Neural cell (in vitro differentiated cells): ENCODE measurements around the gene PRG2. TPM values are rescaled to one million over a fixed set of nuclear protein-coding genes. Genes with fewer than 3 reads are reported as not detected.

Experiments
- H2AFZ ChIP-seq: fragments of 200-600, 300-800 bp; sonication (generic), shearing (Covaris generic); 2 replicates; pipeline ENCODE4 v1.6.0; 2014; ENCODE audit warnings: low read depth, mild to moderate bottlenecking, antibody characterized with exemption, low read length, moderate library complexity
- H3F3A ChIP-seq: fragments of 200-600 bp; shearing (Covaris generic); 2 replicates; pipeline ENCODE4 v1.6.1; 2016; ENCODE audit warnings: mild to moderate bottlenecking, moderate library complexity, mixed read lengths, antibody characterized with exemption, low read length; ENCODE audit not compliant: insufficient read depth, poor library complexity, severe bottlenecking
- H3K27ac ChIP-seq: fragments of 200-600, 300-800 bp; sonication (generic), shearing (Covaris generic); 2 replicates; pipeline ENCODE4 v1.5.1; 2014; ENCODE audit warnings: mild to moderate bottlenecking, low read length, moderate library complexity
- H3K27me3 ChIP-seq: fragments of 300-800, 200-600 bp; sonication (generic), shearing (Covaris generic); 2 replicates; pipeline ENCODE4 v1.6.0; 2014; ENCODE audit warnings: mild to moderate bottlenecking, low read depth, low read length, moderate library complexity; ENCODE audit not compliant: insufficient read depth
- H3K36me3 ChIP-seq: fragments of 300-800, 200-600 bp; sonication (generic), shearing (Covaris generic); 2 replicates; pipeline ENCODE4 v1.5.1; 2014; ENCODE audit warnings: mild to moderate bottlenecking, antibody characterized with exemption, low read length, moderate library complexity; ENCODE audit not compliant: insufficient read depth
- H3K4me2 ChIP-seq: fragments of 300-800, 200-600 bp; sonication (generic), shearing (Covaris generic); 2 replicates; pipeline ENCODE4 v1.6.0; 2014; ENCODE audit warnings: mild to moderate bottlenecking, low read length
- H3K4me3 ChIP-seq: fragments of 300-800, 200-600 bp; sonication (generic), shearing (Covaris generic); 2 replicates; pipeline ENCODE4 v1.5.1; 2014; ENCODE audit warnings: mild to moderate bottlenecking, low read length, moderate library complexity
- H3K79me2 ChIP-seq: fragments of 200-600 bp; shearing (Covaris generic); replicated peaks from 2 replicates; pipeline ENCODE4 v1.6.0; 2014; ENCODE audit warnings: mild to moderate bottlenecking, low read length, moderate library complexity; ENCODE audit not compliant: insufficient read depth
- H3K9ac ChIP-seq: fragments of 300-800, 200-600 bp; sonication (generic), shearing (Covaris generic); 2 replicates; pipeline ENCODE4 v1.6.1; 2016; ENCODE audit warnings: mild to moderate bottlenecking, low read length, mixed read lengths
- H3K9me2 ChIP-seq: fragments of 200-600 bp; shearing (Covaris generic); 2 replicates; pipeline ENCODE4 v1.6.1; 2016; ENCODE audit warnings: mild to moderate bottlenecking, low read length, mixed read lengths; ENCODE audit not compliant: insufficient read depth
- H3K9me3 ChIP-seq: fragments of 200-600, 300-800 bp; sonication (generic), shearing (Covaris generic); 2 replicates; pipeline ENCODE4 v1.6.1; 2016; ENCODE audit warnings: mild to moderate bottlenecking, mixed run types, low read length, moderate library complexity, mixed read lengths
- H4K20me1 ChIP-seq: fragments of 200-600 bp; shearing (Covaris generic); 2 replicates; pipeline ENCODE4 v1.6.1; 2016; ENCODE audit warnings: mild to moderate bottlenecking, mixed run types; ENCODE audit not compliant: insufficient read depth
- EP300 ChIP-seq: fragments of 450-650 bp; conservative IDR thresholded peaks from 2 replicates; pipeline ENCODE4 v1.6.1; 2014; ENCODE audit warnings: antibody characterized with exemption, mild to moderate bottlenecking, moderate library complexity; ENCODE audit not compliant: poor library complexity, severe bottlenecking
- EZH2 ChIP-seq: fragments of 200-600, 300-800 bp; shearing (Covaris generic), sonication (generic); IDR thresholded peaks from 2 replicates; pipeline ENCODE4 v1.6.1; 2014; ENCODE audit warnings: antibody characterized with exemption, low read length, borderline replicate concordance, mild to moderate bottlenecking; ENCODE audit not compliant: insufficient read depth, poor library complexity, severe bottlenecking
- MXI1 ChIP-seq: fragments of 450-650 bp; conservative IDR thresholded peaks from 2 replicates; pipeline ENCODE4 v1.6.1; 2014; ENCODE audit warnings: antibody characterized with exemption, mild to moderate bottlenecking; ENCODE audit not compliant: poor library complexity, severe bottlenecking
- POLR2AphosphoS5 ChIP-seq: IDR thresholded peaks from 2 replicates; pipeline ENCODE4 v1.6.1; 2012
- RAD21 ChIP-seq: fragments of 450-650 bp; conservative IDR thresholded peaks from 2 replicates; pipeline ENCODE4 v1.6.1; 2014; ENCODE audit warnings: antibody characterized with exemption, mild to moderate bottlenecking, moderate library complexity
- SMC3 ChIP-seq: fragments of 450-650 bp; conservative IDR thresholded peaks from 2 replicates; pipeline ENCODE4 v1.6.1; 2014; ENCODE audit warnings: antibody characterized with exemption, mild to moderate bottlenecking, moderate library complexity; ENCODE audit not compliant: poor library complexity
- TAF1 ChIP-seq: IDR thresholded peaks from 2 replicates; pipeline ENCODE4 v1.6.1; 2012; ENCODE audit warnings: low read depth
- polyA plus RNA-seq: library from polyadenylated mRNA; depleted of rRNA; stranded (reverse); fragments of >200 nt; gene quantifications from 2 replicates; pipeline ENCODE4 v1.2.3, GENCODE V29; 2014
- TF ChIP-seq, protein P1 (sequence below): fragments of 450-650 bp; IDR thresholded peaks from 2 replicates; pipeline ENCODE4 v1.5.1; 2014; ENCODE audit warnings: antibody characterized with exemption, mild to moderate bottlenecking, moderate library complexity; ENCODE audit not compliant: poor library complexity, severe bottlenecking
- TF ChIP-seq, protein P2 (sequence below): IDR thresholded peaks from 2 replicates; pipeline ENCODE4 v1.6.1; 2012; ENCODE audit warnings: borderline replicate concordance

Gene PRG2
- polyA plus RNA-seq, 1 donor from 2014 or later, result not detected

DNA sequence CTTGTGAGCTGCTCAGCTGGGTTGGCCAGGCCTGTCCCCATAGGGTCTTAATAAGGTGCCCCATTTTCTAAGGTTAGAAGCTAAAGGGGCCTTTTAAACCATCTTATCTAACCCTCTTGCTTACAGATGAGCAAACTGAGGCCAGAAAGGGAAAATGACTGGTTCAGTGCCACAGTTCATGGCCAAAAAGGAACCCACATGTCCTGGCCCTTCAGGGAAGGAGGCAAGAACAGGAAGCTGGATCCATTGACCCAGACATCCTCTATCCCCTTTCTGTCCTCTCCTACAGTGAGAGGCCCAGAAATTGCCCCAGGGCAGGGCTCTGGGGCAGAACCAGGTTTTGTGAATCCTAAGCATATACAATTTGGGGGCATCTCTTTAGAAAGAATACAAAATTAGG lies 19.5 kb downstream of the PRG2 start:
- H3K4me2 ChIP-seq, result no peak overlapping the region
- no peaks in the 10 kb centered on the region for H4K20me1 ChIP-seq
- H3K27ac ChIP-seq, result no peak overlapping the region
- H3K4me3 ChIP-seq, result no peak overlapping the region
- H2AFZ ChIP-seq, result no peak overlapping the region
- H3K36me3 ChIP-seq, result no peaks in the 10 kb centered on the region
- H3K9me3 ChIP-seq, result no peaks in the 10 kb centered on the region
- no peaks in the 10 kb centered on the region for H3K9me2 ChIP-seq
- H3K79me2 ChIP-seq, result no peaks in the 10 kb centered on the region
- TF ChIP-seq RAD21 (no peak), TAF1 (no peak), POLR2AphosphoS5 (no peak), MXI1 (no peak)
- TF ChIP-seq, protein P1, sequence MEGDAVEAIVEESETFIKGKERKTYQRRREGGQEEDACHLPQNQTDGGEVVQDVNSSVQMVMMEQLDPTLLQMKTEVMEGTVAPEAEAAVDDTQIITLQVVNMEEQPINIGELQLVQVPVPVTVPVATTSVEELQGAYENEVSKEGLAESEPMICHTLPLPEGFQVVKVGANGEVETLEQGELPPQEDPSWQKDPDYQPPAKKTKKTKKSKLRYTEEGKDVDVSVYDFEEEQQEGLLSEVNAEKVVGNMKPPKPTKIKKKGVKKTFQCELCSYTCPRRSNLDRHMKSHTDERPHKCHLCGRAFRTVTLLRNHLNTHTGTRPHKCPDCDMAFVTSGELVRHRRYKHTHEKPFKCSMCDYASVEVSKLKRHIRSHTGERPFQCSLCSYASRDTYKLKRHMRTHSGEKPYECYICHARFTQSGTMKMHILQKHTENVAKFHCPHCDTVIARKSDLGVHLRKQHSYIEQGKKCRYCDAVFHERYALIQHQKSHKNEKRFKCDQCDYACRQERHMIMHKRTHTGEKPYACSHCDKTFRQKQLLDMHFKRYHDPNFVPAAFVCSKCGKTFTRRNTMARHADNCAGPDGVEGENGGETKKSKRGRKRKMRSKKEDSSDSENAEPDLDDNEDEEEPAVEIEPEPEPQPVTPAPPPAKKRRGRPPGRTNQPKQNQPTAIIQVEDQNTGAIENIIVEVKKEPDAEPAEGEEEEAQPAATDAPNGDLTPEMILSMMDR, result no peak
- no peaks in the 10 kb centered on the region for H3K27me3 ChIP-seq
- no peaks in the 10 kb centered on the region for H3F3A ChIP-seq
- H3K9ac ChIP-seq, result no peak overlapping the region

DNA sequence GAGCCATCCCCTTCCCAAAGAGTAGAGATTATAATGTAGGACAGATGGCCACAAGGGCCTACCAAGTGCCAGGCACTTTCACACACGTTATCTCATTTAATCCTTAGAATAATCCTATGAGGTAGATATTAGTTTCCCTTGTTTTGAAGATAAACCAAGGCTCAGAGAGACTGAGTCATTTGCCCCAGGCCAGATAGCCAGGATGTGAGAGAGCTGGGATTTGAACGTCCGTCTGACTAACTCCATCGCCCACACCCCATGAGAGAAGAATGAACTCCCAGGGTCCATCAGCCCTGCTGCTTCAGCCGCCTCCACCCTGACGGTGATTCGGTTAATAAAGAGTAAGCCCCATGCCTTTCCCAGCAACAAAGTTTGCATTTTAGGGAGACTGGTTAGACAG lies 20.2 kb downstream of the PRG2 start:
- H4K20me1 ChIP-seq, result no peaks in the 10 kb centered on the region
- H3K27ac ChIP-seq, result no peak overlapping the region
- H3K79me2 ChIP-seq, result no peaks in the 10 kb centered on the region
- no peak overlapping the region for H3K4me2 ChIP-seq
- no peaks in the 10 kb centered on the region for H3K9me2 ChIP-seq
- no peaks in the 10 kb centered on the region for H3K27me3 ChIP-seq
- H3K4me3 ChIP-seq, result no peak overlapping the region
- no peaks in the 10 kb centered on the region for H3F3A ChIP-seq
- no peak overlapping the region for H3K9ac ChIP-seq
- no peaks in the 10 kb centered on the region for H3K9me3 ChIP-seq
- no peak for TF ChIP-seq EZH2
- no peak for TF ChIP-seq SMC3
- TF ChIP-seq RAD21, result no peak
- TF ChIP-seq, protein P1, result no peak
- TF ChIP-seq POLR2AphosphoS5, result no peak
- no peak for TF ChIP-seq MXI1
- TF ChIP-seq EP300, result no peak
- TF ChIP-seq, protein P2, sequence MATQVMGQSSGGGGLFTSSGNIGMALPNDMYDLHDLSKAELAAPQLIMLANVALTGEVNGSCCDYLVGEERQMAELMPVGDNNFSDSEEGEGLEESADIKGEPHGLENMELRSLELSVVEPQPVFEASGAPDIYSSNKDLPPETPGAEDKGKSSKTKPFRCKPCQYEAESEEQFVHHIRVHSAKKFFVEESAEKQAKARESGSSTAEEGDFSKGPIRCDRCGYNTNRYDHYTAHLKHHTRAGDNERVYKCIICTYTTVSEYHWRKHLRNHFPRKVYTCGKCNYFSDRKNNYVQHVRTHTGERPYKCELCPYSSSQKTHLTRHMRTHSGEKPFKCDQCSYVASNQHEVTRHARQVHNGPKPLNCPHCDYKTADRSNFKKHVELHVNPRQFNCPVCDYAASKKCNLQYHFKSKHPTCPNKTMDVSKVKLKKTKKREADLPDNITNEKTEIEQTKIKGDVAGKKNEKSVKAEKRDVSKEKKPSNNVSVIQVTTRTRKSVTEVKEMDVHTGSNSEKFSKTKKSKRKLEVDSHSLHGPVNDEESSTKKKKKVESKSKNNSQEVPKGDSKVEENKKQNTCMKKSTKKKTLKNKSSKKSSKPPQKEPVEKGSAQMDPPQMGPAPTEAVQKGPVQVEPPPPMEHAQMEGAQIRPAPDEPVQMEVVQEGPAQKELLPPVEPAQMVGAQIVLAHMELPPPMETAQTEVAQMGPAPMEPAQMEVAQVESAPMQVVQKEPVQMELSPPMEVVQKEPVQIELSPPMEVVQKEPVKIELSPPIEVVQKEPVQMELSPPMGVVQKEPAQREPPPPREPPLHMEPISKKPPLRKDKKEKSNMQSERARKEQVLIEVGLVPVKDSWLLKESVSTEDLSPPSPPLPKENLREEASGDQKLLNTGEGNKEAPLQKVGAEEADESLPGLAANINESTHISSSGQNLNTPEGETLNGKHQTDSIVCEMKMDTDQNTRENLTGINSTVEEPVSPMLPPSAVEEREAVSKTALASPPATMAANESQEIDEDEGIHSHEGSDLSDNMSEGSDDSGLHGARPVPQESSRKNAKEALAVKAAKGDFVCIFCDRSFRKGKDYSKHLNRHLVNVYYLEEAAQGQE, result no peak
- no peak for TF ChIP-seq TAF1
- no peaks in the 10 kb centered on the region for H3K36me3 ChIP-seq
- H2AFZ ChIP-seq, result no peak overlapping the region
